ENCODE data around the gene PPP4R4.
"Not testable (repeated sequence)": the region's sequence is repeated elsewhere in the genome, so short reads cannot be mapped to it uniquely, and the experiment has no call there.

The PPP4R4 gene

DNA sequence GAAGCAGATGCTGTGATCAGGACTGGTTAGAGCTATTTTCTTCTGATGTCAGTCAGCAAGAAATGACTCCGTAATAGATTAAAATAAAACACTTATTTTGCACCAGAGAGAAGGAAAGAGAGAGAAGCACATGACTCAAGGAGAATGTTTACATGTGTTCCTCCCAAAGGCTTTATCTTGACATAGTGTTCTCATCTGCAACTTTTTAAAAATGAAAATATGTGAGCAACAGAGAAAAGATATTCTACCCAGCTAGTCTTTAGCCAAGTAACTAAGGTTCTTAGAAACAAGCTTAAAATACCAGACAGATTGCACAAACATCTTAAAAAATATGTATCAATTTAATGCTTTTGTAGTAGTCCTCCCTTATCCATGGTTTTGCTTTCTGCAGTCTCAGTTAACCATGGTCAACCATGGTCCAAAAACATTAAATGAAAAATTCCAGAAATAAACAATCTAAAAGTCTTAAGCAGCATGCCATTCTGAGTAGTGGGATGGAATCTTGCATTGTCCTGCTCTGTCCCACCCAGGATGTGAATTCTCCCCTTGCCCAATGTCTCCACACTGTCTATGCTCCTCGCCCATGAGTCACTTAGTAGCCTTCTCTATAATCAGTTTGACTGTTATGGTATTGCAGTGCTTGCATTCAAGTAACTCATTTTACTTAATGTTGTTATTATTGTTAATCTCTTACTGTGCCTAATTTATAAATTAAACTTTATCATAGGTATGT lies 109.0 kb downstream of the PPP4R4 start:
- no peak for DNase-seq

DNA sequence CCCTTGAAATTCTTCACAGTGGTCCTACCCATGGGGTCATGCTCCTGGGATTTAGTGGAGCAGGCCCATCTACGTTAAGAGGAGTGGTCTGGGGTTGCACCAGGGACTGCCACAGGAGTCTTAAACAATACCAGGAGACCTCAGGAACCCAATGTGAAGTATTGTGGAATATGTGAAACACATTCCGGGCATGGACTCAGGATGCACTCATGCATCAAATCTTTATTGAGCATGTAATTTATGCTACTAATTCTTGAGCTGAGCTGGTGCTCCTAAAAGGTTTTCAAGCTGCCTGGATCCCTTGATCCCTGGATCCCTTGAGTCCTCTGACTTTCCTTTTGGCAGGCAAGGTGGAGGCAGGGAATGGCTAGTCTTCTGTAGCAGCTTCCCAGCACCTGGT lies 110.1 kb downstream of the PPP4R4 start:
- no peak for DNase-seq

DNA sequence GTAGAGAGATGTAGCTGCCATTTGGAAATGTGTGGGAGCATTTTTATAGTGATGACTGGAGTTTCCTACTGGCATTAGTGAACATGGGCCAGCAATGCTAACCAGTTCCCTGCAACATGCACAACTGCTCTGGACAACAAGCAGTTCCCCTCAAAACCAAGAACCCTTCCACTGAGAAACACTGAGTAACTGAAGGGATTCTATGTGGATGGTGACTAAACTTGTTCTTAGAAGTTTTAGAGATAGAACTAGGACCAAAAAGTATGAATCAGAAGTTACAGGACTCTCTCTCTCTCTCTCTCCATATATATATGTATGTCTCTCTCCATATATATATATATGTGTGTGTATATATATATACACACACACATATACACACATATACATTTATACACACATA lies 111.0 kb downstream of the PPP4R4 start:
- DNase-seq, result no peak

DNA sequence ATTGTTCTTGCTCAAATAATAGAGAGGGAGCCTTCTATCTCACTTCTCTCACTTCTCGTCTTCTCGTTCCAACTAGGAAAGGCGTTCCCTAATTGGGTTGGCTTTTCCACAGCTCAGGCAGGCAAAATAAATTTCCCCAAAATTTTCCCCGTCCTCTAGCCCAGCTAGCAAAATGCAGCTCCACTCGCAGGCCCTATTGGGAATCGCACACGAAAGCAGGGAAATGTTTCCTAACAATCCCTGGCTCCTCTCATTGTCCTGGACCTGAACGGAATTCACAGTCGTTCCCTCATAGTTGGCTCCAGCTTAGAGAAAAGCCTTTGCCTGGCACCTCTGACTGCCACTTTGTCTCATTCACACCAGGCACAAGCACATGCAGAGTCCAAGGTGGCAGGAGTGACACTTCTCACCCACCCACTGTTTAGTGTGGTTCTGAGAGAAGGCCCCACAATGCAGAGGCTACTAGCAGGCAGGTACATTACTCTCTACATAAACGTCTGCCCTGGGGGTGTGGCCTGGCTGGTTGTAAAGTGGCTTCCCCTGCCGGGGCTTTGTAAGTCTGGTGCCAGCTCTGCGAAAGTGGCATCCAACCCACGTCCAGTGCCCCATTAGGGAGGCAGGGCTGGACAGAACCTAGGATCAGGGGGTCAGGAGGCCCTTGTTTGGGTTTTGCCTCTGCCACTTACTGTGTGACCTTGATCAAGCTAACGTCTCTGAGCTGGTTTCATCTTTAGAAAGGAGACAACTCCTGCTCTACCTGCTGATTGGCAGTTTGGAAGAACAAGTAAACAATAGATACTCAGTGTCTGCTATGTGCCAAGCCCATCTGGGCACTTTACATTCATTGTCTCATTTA lies 114.7 kb downstream of the PPP4R4 start:
- DNase-seq, result no peak

DNA sequence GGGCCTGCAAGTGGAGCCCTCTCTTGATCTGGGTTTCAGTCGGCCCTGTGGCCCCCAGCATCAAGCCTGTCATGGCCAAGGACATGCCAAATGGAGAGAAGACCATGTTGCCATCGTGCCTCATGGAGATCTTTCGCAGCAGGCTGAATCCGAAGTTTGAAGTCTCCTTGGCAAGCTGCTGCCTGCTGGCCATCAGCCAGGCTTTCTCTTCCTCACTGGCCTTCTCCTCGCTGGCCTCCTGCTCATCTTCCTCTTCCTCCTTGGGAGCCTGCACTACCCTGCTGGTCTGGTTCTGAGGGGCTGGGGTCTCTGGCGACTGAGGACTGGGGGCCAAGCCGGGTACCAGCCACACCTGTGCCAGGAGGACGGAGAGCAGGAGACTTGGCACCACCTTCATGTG lies 116.1 kb downstream of the PPP4R4 start:
- DNase-seq, result no peak

DNA sequence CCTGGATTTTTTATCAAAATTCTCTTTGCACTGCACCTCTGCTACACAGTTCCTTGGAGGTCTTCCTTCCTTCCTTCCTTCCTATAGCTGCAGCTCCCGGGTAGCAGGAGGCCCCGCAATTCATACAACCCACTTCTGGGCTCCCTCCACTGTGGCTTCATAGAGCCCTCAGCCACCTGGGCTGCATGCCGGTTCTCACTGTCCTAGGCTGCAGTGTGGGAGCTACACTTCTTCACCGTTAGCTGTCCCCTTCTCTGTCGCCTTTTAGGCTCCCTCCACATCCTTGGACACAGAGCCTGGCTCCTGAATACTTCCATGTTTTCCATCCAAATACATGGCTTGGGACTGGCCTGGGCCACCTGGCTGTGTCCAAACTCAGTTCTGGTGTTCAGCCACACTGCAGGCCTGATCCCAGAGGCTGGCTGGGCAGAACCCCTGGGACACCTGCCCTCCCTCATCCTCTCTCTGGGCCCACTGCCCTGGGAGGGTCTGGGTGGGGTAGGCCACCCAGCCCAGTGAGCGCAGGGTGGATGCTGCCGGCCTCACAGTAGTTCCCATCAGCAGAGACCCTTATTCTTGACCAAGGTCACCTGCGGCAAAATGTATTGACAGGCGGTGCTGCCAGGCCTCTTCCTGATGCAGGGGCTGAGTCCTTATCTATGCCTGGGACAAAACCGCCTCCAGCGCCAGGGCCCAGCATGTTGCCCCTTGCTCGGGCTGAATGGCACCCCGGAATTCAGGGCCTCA lies 117.2 kb downstream of the PPP4R4 start:
- DNase-seq, result no peak

DNA sequence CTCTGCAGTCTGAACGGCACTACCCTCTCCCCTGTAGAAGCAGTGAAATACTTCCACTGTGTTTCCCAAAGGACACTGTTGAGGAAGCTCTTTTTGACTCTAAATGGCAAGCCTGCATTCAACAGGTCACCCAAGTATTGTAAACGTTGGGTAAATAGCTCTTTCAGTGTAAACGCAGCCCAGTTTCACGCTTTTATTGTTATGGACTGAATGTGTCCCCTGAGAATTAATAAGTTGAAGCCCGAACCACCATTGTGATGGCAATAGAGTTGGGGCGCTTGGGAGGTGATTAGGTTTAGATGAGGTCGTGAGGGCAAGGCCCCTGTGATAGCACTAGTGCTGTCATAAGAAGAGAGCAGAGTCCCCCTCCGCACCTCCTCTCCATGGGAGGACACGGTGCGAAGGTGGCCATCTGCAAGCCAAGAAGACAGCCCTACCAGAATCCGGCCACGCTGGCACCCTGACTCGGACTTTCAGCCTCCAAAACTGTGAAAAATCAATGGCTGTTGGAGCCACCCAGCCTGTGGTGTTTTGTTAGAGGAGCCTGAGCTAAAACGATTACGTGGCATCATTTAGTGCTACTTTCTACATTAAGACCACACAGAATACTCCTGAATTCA lies 117.9 kb downstream of the PPP4R4 start:
- no peak for DNase-seq

DNA sequence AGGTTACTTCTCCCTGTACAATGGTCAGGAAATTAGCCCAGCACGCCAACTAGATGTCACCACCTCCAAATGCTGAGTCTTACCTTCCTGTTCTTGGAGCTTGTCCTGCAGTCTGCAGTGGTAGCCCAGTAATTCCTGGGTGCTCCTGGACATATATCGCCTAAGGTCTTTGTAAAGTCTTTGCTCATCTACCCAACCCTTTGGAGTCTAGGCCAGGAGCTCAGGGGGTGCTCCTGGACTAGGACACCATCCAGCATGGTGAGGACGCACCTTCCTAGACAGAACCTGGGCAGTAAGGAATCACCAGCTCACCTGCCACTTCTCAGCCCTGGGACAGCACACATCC lies 118.4 kb downstream of the PPP4R4 start:
- DNase-seq, result no peak

DNA sequence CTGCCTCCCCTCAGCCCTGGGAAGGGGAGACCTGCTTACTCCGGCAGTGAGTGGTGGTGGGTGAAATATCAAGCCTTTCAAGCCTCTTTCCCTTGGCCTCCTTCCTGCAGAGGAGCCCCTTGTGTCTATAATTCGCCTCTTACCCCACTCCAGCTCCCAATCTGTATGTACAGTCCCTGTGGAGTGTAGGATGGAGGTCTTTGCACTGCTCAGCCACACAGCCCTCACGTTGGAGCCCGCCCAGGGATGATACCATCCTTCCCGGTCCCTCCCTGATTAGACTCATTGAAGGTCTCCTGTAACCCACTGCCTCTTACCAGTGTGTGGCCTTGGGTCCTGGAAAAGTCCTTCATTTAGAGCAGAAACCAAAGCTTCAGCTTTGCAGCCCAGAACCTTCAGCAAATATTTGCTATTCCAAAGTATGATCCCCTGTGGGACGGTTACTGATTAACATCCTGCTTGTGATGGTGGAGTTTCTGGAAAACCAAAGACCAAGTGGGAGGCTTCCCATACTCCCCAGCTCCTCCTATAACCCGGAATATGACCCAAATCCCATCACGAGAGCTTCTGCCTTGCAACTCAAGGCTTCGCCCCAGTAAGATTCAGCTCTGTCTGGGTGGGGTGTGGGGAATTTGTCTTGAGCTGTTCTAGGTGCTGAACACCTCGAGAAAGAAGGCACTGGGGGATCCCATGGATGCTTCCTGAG lies 118.9 kb downstream of the PPP4R4 start, which contains the start of gene SERPINA10:
Gene SERPINA10 (minus strand): TSS at position 397 of the 706 bp plus-strand sequence. CDS start 2,675 bp downstream, outside the sequence.
- no peak for DNase-seq

DNA sequence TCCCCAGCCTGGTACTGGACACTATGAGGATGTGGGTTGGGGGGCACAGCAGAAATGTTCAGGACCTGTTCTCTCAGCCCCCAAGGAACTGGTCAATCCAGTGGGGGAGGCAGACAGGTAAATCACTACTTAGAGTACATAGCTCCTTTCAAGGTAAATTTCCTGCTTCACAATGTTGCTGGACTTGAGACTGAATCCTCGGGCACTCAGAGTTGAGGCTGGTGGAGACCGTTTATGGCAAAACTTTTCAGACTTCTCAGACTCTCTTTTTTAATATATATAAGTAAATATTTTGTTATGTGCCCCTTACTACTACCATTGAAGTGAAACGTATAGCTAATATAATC lies 119.4 kb downstream of the PPP4R4 start:
- DNase-seq, result no peak

DNA sequence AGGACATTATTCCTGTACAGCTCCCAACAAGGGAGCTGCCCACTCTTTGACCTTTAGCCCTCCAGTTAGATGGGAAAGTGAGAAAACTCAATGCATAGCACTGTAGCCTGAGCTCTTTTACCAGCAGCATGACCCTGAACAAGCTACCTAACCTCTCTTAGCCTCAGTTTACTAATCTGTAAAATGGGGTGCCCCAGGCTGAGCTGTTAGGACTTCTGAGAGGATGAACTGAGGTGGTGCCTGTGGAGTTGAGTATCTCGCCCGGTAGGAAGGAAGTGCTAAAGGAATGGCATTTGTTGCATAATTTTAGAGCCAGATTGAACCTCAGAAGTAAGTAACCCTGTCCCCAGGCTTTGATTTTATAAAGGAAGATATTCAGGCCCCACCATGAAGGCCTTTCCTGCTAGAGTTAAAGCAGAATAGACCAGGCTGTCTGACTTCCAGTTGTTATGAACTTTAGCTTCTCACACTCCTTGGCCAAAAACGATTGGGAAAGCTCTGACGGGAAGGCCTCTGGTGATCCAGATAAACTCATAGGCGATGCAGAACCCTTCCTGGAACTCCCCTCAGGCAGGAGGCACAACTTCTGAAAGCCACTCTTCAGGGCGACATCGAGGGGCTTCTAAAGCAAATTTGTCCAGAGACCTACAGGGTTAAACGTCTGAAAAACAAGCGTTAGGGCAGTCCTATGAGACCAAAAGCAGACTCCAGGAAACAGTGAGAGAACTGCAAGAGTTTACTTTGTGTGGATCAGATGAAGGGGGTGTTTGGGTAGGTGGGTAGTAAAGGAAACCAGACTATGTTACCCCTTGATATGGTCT lies 121.4 kb downstream of the PPP4R4 start:
- no peak for DNase-seq

DNA sequence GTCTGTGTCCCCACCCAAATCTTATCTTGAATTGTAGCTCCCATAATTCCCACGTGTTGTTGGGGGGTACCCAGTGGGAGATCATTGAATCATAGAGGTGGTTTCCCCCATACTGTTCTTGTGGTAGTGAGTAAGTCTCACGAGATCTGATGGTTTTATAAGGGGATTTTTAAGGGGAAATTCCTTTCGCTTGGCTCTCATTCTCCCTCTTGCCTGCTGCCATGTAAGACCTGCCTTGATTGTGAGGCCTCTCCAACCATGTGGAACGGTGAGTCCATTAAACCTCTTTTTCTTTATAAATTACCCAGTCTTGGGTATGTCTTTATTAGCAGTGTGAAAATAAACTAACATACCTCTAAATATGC lies 122.0 kb downstream of the PPP4R4 start:
- not testable (repeated sequence) for DNase-seq

DNA sequence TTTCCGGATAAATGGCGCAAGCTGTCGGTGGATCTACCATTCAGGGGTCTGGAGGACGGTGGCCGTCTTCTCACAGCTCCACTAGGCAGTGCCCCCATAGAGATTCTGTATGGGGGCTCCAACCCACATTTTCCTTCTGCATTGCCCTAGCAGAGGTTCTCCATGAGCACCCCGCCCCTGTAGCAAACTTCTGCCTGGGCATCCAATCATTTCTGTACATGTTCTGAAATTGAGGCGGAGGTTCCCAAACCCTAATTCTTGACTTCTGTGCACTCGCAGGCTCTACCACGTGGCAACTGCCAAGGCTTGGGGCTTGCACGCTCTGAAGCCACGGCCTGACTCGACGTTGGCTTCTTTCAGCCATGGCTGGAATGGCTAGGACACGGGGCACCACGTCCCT lies 124.0 kb downstream of the PPP4R4 start:
- no peak for DNase-seq

DNA sequence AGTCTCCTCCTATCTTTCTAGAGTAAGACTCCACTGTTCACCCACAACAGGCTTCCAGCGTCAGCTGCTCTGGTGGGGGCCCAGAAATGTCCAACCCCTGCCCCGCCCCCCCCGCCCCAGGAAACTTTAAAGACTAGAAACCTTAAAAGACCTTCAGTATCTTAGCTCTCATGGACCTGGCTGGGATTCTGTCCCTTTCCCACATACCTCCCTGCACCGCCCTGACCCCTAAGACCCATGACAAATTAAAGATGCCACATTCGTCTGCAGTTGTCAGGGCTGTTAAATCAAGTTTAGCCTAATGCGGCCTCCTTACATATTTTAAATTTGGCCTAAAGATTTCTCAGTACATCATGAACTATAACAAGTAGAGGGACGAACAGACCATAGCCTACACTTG lies 129.0 kb downstream of the PPP4R4 start:
- no peak for DNase-seq

DNA sequence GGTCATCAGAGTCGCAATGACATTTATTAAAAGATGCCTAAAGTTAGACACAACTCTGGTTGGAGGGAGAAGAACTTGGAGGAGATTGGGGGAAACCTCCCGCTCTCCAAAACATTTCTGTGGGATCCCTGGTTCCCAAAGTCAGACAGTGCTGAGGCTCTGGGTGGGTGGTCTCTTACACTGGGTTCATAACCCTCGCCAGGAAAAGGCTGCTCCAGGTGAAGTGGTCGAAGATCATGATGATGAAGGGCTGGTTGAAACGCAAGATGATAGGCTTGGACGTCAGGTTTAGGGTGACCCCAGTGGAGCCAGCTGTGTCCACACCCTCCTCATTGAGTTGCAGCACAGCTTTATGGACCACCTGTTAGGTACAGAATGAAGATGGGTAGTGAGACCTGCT lies 130.1 kb downstream of the PPP4R4 start:
- no peak for DNase-seq

DNA sequence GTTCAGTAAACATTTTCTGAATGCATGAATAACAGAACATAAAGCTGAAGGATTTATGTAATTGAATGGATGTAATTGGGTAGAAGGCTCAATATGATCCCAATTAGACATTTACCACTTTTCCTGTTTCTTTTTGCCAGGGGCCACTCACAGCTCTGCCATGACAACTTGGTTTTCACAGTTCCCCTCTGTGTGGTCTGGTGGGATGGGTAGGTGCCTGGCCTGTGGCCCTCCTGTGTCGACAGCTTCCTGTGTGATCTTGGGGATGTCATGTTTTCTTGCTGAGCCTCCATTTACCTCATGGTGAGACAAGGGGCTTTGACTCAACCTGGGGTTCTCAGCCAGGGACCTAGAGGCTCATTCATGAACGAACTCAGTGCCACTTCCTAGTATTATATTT lies 131.5 kb downstream of the PPP4R4 start:
- DNase-seq, result no peak

DNA sequence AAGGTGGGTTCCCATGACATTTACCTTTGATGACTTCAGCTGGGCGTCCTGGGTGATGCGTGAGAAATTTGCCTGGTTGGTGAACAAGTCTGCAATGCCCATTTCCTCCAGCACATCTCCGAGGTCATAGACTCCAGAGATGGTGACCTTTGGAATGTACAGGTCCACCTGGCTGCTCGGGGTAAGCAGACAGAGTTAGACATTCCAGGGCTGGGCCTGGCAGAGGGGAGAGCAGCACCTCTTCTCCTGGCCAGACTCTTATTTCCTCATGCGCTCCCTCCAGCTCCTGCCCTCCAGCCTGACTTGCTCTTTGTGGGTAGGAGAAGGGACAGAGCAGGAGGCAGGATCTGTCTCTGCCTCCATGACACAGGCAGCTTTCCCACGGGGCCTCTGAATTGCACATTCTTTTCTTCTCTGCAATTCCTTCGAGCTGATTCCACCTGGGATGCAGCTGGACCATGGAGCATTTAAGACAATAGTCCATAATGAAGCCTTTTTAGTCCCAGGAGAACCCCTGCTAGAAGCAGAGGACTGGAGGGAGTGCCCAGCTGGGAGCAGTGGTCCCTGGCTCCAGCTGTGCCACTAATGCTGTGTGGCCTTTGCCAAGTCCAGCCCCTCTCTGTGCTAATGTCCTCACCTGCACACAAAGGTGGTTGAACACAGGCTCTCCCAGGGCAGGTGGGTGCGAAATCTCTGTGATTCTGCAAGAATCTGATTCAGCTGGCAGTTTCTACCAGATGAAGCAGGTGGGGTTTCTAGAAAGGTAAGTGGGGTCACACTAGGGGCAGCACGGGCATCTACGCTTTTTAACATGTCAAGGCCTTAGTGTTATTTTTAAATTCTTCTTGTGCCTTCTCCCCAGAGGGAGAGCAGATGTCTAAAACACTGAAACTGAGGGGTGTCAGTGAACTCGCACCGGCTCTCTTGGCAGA lies 132.2 kb downstream of the PPP4R4 start:
- no peak for DNase-seq

DNA sequence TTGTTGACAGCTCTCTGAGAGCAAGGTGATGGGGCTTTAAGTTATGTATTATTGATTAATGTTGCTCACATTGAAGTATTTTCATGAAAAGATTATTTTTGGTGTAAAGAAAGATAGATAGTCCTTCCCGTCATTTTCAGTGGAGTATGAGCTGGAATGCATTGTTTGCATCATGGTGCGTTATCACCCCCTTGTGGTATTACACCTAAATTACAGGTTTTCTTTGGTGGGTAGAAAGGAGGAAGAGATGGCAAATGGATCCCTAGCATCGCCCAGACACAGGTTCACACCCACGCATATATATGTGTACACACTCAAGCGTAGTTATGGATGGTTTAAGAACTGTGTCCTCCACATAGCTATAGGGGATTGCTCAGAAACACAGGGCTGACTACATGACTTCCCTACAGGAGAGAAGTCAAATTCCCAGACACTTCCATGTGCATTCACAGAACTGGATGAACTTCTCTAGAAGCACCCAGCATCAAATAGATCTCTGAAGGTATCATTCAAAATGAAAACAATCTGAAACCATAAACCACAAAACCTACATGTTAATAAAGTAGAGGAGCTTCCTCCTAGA lies 133.4 kb downstream of the PPP4R4 start:
- no peak for DNase-seq

DNA sequence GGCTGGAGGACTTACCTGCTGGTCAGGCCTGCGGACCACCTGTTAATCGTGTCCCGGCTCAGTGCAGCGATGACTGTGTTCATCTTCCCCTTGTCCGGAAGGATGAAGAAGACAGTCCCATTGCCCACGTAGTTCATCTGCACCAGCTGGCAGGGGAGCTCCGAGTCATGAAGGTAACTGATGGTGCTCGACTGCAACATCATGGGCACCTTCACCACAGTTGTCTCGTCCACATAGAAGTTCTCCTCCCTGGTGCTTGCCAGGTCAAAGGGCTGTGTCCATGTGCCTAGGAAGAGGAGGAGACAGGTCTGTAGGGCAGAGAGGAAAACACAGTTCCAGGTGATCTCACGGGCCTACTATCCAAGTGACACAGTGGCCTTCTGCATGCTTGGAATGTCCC lies 135.6 kb downstream of the PPP4R4 start:
- DNase-seq, result no peak

DNA sequence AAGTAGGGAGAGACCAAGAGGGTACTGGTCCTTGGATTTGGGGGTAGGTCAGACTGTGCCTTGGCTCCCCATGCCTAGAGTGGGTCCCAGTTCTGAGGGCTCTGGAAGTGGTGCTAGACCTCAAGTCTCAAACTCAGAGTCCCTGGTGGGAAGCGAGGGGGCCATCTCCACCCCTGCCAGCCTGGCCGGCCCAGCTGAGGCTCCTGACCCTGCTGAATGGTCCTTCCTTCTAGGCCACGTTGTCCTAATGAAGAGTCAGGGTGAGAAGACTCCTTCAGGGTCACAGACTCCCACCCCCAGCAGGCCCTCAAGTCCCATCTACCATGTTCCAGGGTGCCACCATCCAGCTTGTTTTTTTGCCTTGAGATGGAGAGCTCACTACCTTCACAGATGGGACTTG lies 136.1 kb downstream of the PPP4R4 start:
- no peak for DNase-seq
